Activated naive CD4-positive, alpha-beta T cell treated with anti-CD3 and anti-CD28 coated beads, Interleukin-2, amount 50 U/mL, for 24 hours (primary cell): ENCODE data around the gene NDST1.

Source experiments
- H3K27ac Mint-ChIP-seq: one replicate; pipeline ENCODE4 v1.8.0; 2021; ENCODE audit warnings: mild to moderate bottlenecking, mixed read lengths
- H3K27me3 Mint-ChIP-seq: one replicate; pipeline ENCODE4 v1.8.0; 2021; ENCODE audit warnings: mixed read lengths
- H3K36me3 Mint-ChIP-seq: one replicate; pipeline ENCODE4 v1.8.0; 2021; ENCODE audit warnings: mixed read lengths
- H3K4me1 Mint-ChIP-seq: one replicate; pipeline ENCODE4 v1.8.0; 2021; ENCODE audit warnings: mixed read lengths
- H3K4me3 Mint-ChIP-seq: one replicate; pipeline ENCODE4 v1.8.0; 2021; ENCODE audit warnings: mild to moderate bottlenecking, mixed read lengths
- H3K9me3 Mint-ChIP-seq: one replicate; pipeline ENCODE4 v1.8.0; 2021; ENCODE audit warnings: mixed read lengths

The NDST1 gene

DNA sequence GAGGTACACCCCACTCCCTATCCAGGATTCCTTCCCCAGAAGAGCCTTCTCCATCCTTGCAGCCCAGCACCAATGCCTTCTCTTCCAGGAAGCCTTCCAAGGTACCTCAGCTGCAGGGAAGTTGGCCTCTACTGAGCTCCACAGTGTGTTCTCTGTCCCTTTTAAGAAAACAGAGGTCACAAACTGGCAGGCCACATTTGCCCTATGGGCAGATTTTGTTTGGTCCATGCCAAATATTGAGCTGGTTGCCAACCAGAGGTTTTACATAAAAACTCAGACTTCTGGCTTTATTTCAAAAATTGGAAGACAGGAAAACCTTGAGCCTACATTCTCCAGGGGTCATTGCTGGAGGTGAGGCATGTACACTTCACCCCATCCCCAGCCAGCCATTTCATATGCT is 9.0 kb upstream of the NDST1 start:
- no peaks in the 10 kb centered on the region for H3K27me3 Mint-ChIP-seq
- no peak overlapping the region for H3K27ac Mint-ChIP-seq
- no peak overlapping the region for H3K4me3 Mint-ChIP-seq
- no peaks in the 10 kb centered on the region for H3K4me1 Mint-ChIP-seq
- H3K36me3 Mint-ChIP-seq: no peaks in the 10 kb centered on the region
- no peaks in the 10 kb centered on the region for H3K9me3 Mint-ChIP-seq

GRCh38 chr5:150499437-150499956 is 8.4 kb upstream of the NDST1 start:
- Mint-ChIP-seq H3K27me3 (no peaks in the 10 kb centered on the region), H3K36me3 (no peaks in the 10 kb centered on the region), H3K27ac (no peak overlapping the region), H3K4me3 (no peak overlapping the region), H3K9me3 (no peaks in the 10 kb centered on the region), H3K4me1 (no peaks in the 10 kb centered on the region)

DNA sequence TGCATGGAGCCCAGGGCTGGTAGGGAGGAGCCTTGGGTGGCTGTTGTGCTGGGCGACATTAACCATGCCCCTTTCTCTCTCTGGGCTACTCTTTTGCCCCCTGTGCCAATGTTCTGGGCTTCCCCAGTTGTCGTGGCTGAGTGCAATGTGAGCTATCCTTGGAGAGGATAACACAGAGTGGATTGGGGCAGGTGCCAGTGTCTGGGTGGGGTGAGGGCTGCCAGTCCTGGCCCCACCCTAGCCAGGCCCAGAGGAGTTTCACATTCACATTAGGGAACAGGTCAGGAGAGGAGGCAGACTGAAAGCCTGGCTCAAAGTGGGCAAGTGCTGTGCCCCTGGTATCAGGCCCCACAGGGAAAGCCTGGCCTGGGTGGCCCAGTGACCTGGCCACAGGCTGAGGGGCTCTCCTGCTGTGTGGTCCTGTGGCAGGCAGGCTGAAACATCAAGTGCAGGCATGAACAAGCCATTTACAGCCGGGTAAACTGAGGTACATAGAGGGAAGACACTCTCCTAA is 7.5 kb upstream of the NDST1 start:
- Mint-ChIP-seq H3K4me3 (no peak overlapping the region), H3K4me1 (no peaks in the 10 kb centered on the region), H3K27ac (no peak overlapping the region), H3K9me3 (no peaks in the 10 kb centered on the region), H3K27me3 (no peaks in the 10 kb centered on the region), H3K36me3 (no peaks in the 10 kb centered on the region)

GRCh38 chr5:150500905-150501304 is 7.0 kb upstream of the NDST1 start:
- Mint-ChIP-seq H3K36me3 (no peaks in the 10 kb centered on the region), H3K27ac (no peak overlapping the region)

GRCh38 chr5:150502106-150502505 is 5.8 kb upstream of the NDST1 start:
- Mint-ChIP-seq H3K27me3 (no peaks in the 10 kb centered on the region), H3K4me3 (no peak overlapping the region), H3K27ac (no peak overlapping the region), H3K9me3 (no peaks in the 10 kb centered on the region), H3K4me1 (no peaks in the 10 kb centered on the region), H3K36me3 (no peaks in the 10 kb centered on the region)

More at GRCh38 chr5:150500905-150501304, 7.0 kb upstream of the NDST1 start:
- Mint-ChIP-seq H3K4me1 (no peaks in the 10 kb centered on the region), H3K4me3 (no peak overlapping the region), H3K9me3 (no peaks in the 10 kb centered on the region), H3K27me3 (no peaks in the 10 kb centered on the region)

GRCh38 chr5:150502847-150503246 is 5.1 kb upstream of the NDST1 start:
- no peak overlapping the region for H3K4me3 Mint-ChIP-seq
- H3K36me3 Mint-ChIP-seq: no peaks in the 10 kb centered on the region
- no peaks in the 10 kb centered on the region for H3K27me3 Mint-ChIP-seq
- no peak overlapping the region for H3K27ac Mint-ChIP-seq
- no peaks in the 10 kb centered on the region for H3K9me3 Mint-ChIP-seq
- no peaks in the 10 kb centered on the region for H3K4me1 Mint-ChIP-seq

GRCh38 chr5:150503386-150503785 is 4.5 kb upstream of the NDST1 start:
- H3K4me3 Mint-ChIP-seq: no peak overlapping the region
- no peak overlapping the region for H3K27ac Mint-ChIP-seq
- H3K27me3 Mint-ChIP-seq: no peaks in the 10 kb centered on the region
- H3K9me3 Mint-ChIP-seq: no peaks in the 10 kb centered on the region
- H3K4me1 Mint-ChIP-seq: no peaks in the 10 kb centered on the region
- H3K36me3 Mint-ChIP-seq: no peaks in the 10 kb centered on the region

- no peaks in the 10 kb centered on the region for H3K36me3 Mint-ChIP-seq
- no peaks in the 10 kb centered on the region for H3K9me3 Mint-ChIP-seq
- H3K27me3 Mint-ChIP-seq: no peaks in the 10 kb centered on the region
- no peak overlapping the region for H3K4me3 Mint-ChIP-seq
- H3K4me1 Mint-ChIP-seq: no peaks in the 10 kb centered on the region
- no peak overlapping the region for H3K27ac Mint-ChIP-seq
Observed at GRCh38 chr5:150503977-150504620, 3.8 kb upstream of the NDST1 start.

DNA sequence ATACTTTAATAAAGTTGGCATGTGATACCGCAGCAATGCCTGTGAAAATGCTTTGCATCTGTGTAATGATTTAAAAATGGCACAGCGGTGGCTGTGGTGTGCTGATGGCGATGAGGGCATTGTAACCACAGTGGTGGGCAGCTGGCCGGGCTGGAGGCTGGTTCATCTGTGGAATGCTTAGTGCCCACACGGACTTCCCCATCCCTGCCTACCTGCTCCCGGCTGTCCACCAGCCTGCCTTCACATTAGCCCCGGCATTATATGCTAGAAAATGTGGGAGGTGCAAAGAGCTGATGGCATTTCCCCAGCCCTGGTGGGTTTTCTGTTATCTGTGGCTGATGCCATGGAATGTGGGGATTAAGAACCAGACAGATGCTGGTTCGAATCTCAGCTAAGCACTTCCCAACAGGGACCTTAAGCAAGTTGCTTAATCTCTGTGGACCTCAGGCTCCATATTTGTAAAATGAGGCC is 2.9 kb upstream of the NDST1 start:
- H3K27ac Mint-ChIP-seq: no peak overlapping the region
- no peaks in the 10 kb centered on the region for H3K9me3 Mint-ChIP-seq
- no peak overlapping the region for H3K4me3 Mint-ChIP-seq

GRCh38 chr5:150505816-150506215 is 2.1 kb upstream of the NDST1 start:
- H3K9me3 Mint-ChIP-seq: no peaks in the 10 kb centered on the region
- no peak overlapping the region for H3K27ac Mint-ChIP-seq
- H3K4me3 Mint-ChIP-seq: no peak overlapping the region

More for the DNA sequence above, 2.9 kb upstream of the NDST1 start:
- no peaks in the 10 kb centered on the region for H3K36me3 Mint-ChIP-seq
- no peaks in the 10 kb centered on the region for H3K27me3 Mint-ChIP-seq
- no peaks in the 10 kb centered on the region for H3K4me1 Mint-ChIP-seq

GRCh38 chr5:150506571-150507473 is 1.1 kb upstream of the NDST1 start:
- Mint-ChIP-seq H3K4me3 (no peak overlapping the region), H3K27me3 (no peaks in the 10 kb centered on the region), H3K27ac (no peak overlapping the region), H3K9me3 (no peaks in the 10 kb centered on the region), H3K36me3 (no peaks in the 10 kb centered on the region), H3K4me1 (no peaks in the 10 kb centered on the region)

More at GRCh38 chr5:150505816-150506215, 2.1 kb upstream of the NDST1 start:
- H3K27me3 Mint-ChIP-seq: no peaks in the 10 kb centered on the region
- H3K4me1 Mint-ChIP-seq: no peaks in the 10 kb centered on the region
- H3K36me3 Mint-ChIP-seq: no peaks in the 10 kb centered on the region

DNA sequence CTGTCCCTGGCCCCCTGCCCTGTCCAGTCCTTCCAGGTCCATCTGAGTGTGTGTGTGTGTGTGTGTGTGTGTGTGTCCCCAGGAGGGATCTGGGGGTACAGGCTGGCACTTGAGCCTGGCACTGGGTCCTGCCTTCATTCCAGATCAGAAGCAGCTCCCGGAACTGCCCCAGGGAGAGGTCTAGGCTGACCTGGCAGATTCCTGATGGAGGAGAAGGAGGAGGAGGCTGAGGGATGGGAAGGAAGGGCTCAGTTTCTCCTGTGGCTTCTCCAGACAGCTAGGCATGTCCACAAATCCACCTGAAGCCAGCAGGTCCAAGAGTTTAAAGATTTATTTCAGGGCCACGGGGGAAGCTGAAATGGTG is 328 bp downstream of the NDST1 start:
- Mint-ChIP-seq H3K4me1 (no peaks in the 10 kb centered on the region), H3K9me3 (no peaks in the 10 kb centered on the region), H3K27me3 (no peaks in the 10 kb centered on the region), H3K27ac (no peak overlapping the region), H3K36me3 (no peaks in the 10 kb centered on the region), H3K4me3 (no peak overlapping the region)

DNA sequence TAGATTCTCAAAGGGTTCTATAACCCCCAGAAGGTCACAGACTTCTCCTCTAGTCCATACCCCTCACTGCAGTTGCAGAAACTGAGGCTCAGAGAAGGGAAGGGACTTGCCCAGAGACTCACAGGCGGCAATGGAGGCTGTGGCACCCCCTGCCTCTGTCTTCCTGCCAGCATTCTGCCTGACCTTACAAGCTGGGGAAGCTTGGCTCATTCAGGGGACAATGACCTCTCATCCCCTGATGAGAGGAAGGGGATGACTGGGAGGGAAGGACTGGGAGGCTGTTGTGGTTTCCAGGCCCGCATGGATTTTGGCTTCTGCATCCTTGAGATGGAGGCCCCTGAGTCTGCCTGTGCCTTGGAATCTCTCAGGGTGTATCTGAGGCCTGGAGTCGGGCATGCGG is 897 bp downstream of the NDST1 start:
- Mint-ChIP-seq H3K4me3 (no peak overlapping the region), H3K9me3 (no peaks in the 10 kb centered on the region), H3K27ac (no peak overlapping the region), H3K36me3 (no peaks in the 10 kb centered on the region), H3K4me1 (no peaks in the 10 kb centered on the region), H3K27me3 (no peaks in the 10 kb centered on the region)

DNA sequence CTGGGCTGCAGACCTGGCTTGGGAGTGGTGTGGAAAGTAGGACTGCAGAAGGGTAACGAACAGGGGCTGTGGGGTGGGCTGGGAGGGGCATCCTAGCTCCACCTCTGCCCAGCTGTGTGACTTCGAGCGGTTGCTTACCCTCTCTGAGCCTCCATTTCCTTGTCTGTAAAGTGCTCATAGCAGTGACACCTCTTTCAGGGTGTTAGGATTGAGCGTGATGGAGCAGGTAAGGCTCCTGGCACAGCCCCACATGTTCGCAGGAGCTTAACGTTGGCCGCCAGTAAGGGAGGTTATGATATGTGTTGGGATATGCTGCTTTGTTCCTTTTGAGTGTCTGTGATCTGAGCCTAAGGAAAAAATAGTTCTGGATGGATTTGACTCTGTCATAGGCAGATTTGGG is 2.1 kb downstream of the NDST1 start:
- H3K27me3 Mint-ChIP-seq: no peaks in the 10 kb centered on the region
- H3K9me3 Mint-ChIP-seq: no peaks in the 10 kb centered on the region
- H3K4me3 Mint-ChIP-seq: no peak overlapping the region
- H3K4me1 Mint-ChIP-seq: no peaks in the 10 kb centered on the region
- H3K27ac Mint-ChIP-seq: no peak overlapping the region
- no peaks in the 10 kb centered on the region for H3K36me3 Mint-ChIP-seq

DNA sequence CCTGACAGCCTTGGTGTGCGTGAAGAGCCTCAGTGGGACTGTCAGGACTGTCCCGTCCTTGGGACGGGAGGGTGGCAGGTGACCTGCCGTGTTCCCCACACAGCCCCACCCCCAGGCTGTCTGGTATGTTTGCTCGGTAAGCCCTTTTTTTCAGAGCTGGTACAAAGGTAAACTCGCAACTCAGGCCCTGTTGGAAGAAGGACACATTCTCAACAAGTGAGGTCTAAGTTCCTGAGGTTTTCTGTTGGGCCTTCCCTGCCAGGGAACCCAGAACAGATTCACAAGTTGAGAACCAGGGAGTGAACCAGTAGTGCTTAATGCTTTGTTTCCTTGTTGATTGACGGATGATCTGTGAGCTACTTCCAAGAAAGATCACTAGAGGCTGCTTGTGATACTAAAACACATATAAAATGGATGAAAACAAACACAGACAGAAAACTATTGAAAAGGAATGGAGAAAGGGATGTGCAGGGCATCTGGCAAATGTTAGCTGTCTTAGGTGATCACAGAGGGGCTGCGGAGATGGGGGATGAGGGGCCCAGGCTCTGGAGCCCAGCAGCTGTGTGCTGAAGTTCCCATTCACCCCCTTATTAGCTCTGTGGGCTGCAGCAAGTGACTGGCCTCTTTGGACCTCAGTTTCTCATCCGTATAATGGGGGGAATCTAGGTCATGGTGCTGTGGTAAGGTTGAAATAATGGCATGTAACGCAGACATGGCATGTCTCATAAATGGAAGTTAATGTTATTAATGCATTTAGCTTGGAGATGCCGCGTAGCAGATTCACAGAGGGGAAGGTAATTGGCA is 2.7 kb downstream of the NDST1 start:
- Mint-ChIP-seq H3K27me3 (no peaks in the 10 kb centered on the region), H3K27ac (no peak overlapping the region), H3K4me1 (no peaks in the 10 kb centered on the region), H3K36me3 (no peaks in the 10 kb centered on the region), H3K4me3 (no peak overlapping the region), H3K9me3 (no peaks in the 10 kb centered on the region)
